Measurements from ENCODE around the gene RRP1B. TPM values are rescaled to one million over a fixed set of nuclear protein-coding genes. Genes with fewer than 3 reads are reported as not detected.

Gene RRP1B
- total RNA-seq, 1 experiment from 2014 or later, result 55.9 TPM

GRCh38 chr21:43743947-43744346, 84.6 kb downstream of the RRP1B start:
- DNase-seq (ENCODE audit: low read depth, low spot score) (no peak), ATAC-seq (no peak)
- no peak overlapping the region for H2AFZ ChIP-seq (ENCODE audit: low read depth, low read length, poor library complexity, severe bottlenecking)
- no peak overlapping the region for H3K9ac ChIP-seq (ENCODE audit: low read length)
- ChIA-PET RAD21 (ENCODE audit: low non-redundant PET in 1 of 2, low total read pairs in 2 of 2, uncharacterized antibody in 2 of 2, unreplicated experiment in 2 of 2) (no interaction called here), POLR2A (no interaction called here), CTCF (no interaction called here)
- no peak overlapping the region for H3K4me2 ChIP-seq (ENCODE audit: low read length)
- intact Hi-C loops (cut with micrococcal nuclease), result no loop called here
- H3K9me2 ChIP-seq (ENCODE audit: insufficient read depth), result no peaks in the 10 kb centered on the region
- H3K4me3 ChIP-seq (replicated peaks in 1 of 2; ENCODE audit: low read depth in 1 of 2, low read length in 2 of 2), result no peak overlapping the region
- peaks cover 19 to 25% of the 10 kb centered on the region in 2 experiments; a peak in 3 of 4 replicates for H3K36me3 ChIP-seq (ENCODE audit: control insufficient read depth in 1 of 2, insufficient read depth in 2 of 2, low read length in 2 of 2)
- no peaks in the 10 kb centered on the region for H3K27me3 ChIP-seq (ENCODE audit: insufficient read depth, low read length)
- TSS peak; percentile 28 for BruUV-seq (replicated peaks)
- H3K4me1 ChIP-seq (ENCODE audit: control insufficient read depth in 1 of 2, insufficient read depth in 2 of 2, low read length in 2 of 2), result peaks cover 0 to 30% of the 10 kb centered on the region in 2 experiments; a peak in 2 of 4 replicates
- 0 out of 2 replicates have a peak, but pooled peaks cover 6% of the 10 kb centered on the region for H4K20me1 ChIP-seq (ENCODE audit: insufficient read depth)
- H3K27ac ChIP-seq (ENCODE audit: low read depth, low read length), result no peak overlapping the region
- peaks cover 10% of the 10 kb centered on the region; the same call in 1 of the 2 replicates for H3K79me2 ChIP-seq (ENCODE audit: insufficient read depth, low read length)
- no peak for TF ChIP-seq CTCF (IDR thresholded peaks at IDR 0.05 in 2 of 3, conservative IDR thresholded peaks at IDR 0.05 in 1 of 3; ENCODE audit: borderline replicate concordance in 1 of 3, insufficient read depth in 1 of 3, low read depth in 2 of 3, low read length in 2 of 3)
- no peak for TF ChIP-seq TCF7L2 (IDR thresholded peaks at IDR 0.05; ENCODE audit: borderline replicate concordance, extremely low read depth, insufficient read depth, insufficient read length)
- no peak for TF ChIP-seq POLR2AphosphoS5 (IDR thresholded peaks at IDR 0.05; ENCODE audit: low read depth, low read length)
- H3K9me3 ChIP-seq (ENCODE audit: control insufficient read depth in 1 of 2, insufficient read depth in 1 of 2, low read depth in 1 of 2, low read length in 2 of 2), result no peaks in the 10 kb centered on the region

GRCh38 chr21:43744725-43745124, 85.4 kb downstream of the RRP1B start:
- peaks cover 0 to 28% of the 10 kb centered on the region in 2 experiments; a peak in 2 of 4 replicates for H3K4me1 ChIP-seq (ENCODE audit: control insufficient read depth in 1 of 2, insufficient read depth in 2 of 2, low read length in 2 of 2)
- no peaks in the 10 kb centered on the region for H3K9me3 ChIP-seq (ENCODE audit: control insufficient read depth in 1 of 2, insufficient read depth in 1 of 2, low read depth in 1 of 2, low read length in 2 of 2)
- POLR2A ChIA-PET, result no interaction called here
- intact Hi-C loops (cut with micrococcal nuclease), result no loop called here
- H3K36me3 ChIP-seq (ENCODE audit: control insufficient read depth in 1 of 2, insufficient read depth in 2 of 2, low read length in 2 of 2), result peaks cover 19 to 25% of the 10 kb centered on the region in 2 experiments; a peak in 3 of 4 replicates
- no peak overlapping the region for H2AFZ ChIP-seq (ENCODE audit: low read depth, low read length, poor library complexity, severe bottlenecking)
- no peak overlapping the region for H3K9ac ChIP-seq (ENCODE audit: low read length)
- TF ChIP-seq SRF (IDR thresholded peaks at IDR 0.05; ENCODE audit: low read depth) (no peak), POLR2AphosphoS5 (IDR thresholded peaks at IDR 0.05; ENCODE audit: low read depth, low read length) (no peak), EGR1 (IDR thresholded peaks at IDR 0.05; ENCODE audit: low read depth) (no peak)
- no peak for DNase-seq (ENCODE audit: low read depth, low spot score)
- H3K9me2 ChIP-seq (ENCODE audit: insufficient read depth), result no peaks in the 10 kb centered on the region
- no peak for ATAC-seq
- no TSS peak for BruUV-seq (replicated peaks)
- CTCF ChIA-PET, result no interaction called here
- RAD21 ChIA-PET (ENCODE audit: low non-redundant PET in 1 of 2, low total read pairs in 2 of 2, uncharacterized antibody in 2 of 2, unreplicated experiment in 2 of 2), result no interaction called here
- H3K4me3 ChIP-seq (replicated peaks in 1 of 2; ENCODE audit: low read depth in 1 of 2, low read length in 2 of 2), result no peak overlapping the region
- no peak overlapping the region for H3K4me2 ChIP-seq (ENCODE audit: low read length)
- no peak overlapping the region for H3K27ac ChIP-seq (ENCODE audit: low read depth, low read length)
- H3K79me2 ChIP-seq (ENCODE audit: insufficient read depth, low read length), result peaks cover 10% of the 10 kb centered on the region; the same call in 1 of the 2 replicates
- no peaks in the 10 kb centered on the region for H3K27me3 ChIP-seq (ENCODE audit: insufficient read depth, low read length)
- 0 out of 2 replicates have a peak, but pooled peaks cover 6% of the 10 kb centered on the region for H4K20me1 ChIP-seq (ENCODE audit: insufficient read depth)

Small RNAs within 50 kb of the gene (microRNA-seq; reads per million reads assigned to microRNA genes)
- not detected for gene MIR6070 (ENCODE audit: borderline number of aligned reads)

Other genes starting within 250 kb of the RRP1B start
- gene SIK1, start 232.4 kb upstream of the RRP1B start, total RNA-seq (2021; ENCODE audit: unreplicated experiment), result 14.7 TPM
- 0.59 TPM for gene HSF2BP, start 72 bp upstream of the RRP1B start, total RNA-seq (2021; ENCODE audit: unreplicated experiment)
- 127 TPM for gene PDXK, start 59.6 kb downstream of the RRP1B start, total RNA-seq (2021; ENCODE audit: unreplicated experiment)
- 57.5 TPM for gene CSTB, start 116.7 kb downstream of the RRP1B start, total RNA-seq (2021; ENCODE audit: unreplicated experiment)
- 53.9 TPM for gene RRP1, start 130.0 kb downstream of the RRP1B start, total RNA-seq (2021; ENCODE audit: unreplicated experiment)
- gene AGPAT3, start 205.7 kb downstream of the RRP1B start, total RNA-seq (2021; ENCODE audit: unreplicated experiment), result 54.1 TPM